RWPE2 (cell line): ENCODE results near the gene BATF2.
A peak's percentile ranks its signal among the peaks of the same experiment; 100 is the strongest.

ENCODE experiments used
- ATAC-seq: fragments of 200-7000 bp; cut with Tn5 transposase; 3 replicates; pipeline ENCODE4 v1.9.1; 2021; ENCODE audit warnings: low read depth
- DNase-seq: peaks from one replicate; pipeline ENCODE4 v3.0.0-alpha.2; 2020; ENCODE audit warnings: low spot score
- H3K27ac ChIP-seq: fragments of 450-650 bp; 2 replicates; pipeline ENCODE4 v1.5.1; 2017; ENCODE audit warnings: mild to moderate bottlenecking; ENCODE audit not compliant: poor library complexity, severe bottlenecking
- H3K27me3 ChIP-seq: fragments of 250-450 bp; sonication (Bioruptor Pico); 2 replicates; pipeline ENCODE4 v1.5.1; 2021; ENCODE audit warnings: mild to moderate bottlenecking, moderate library complexity; ENCODE audit not compliant: insufficient read depth, poor library complexity, severe bottlenecking
- H3K36me3 ChIP-seq: fragments of 250-450 bp; sonication (Bioruptor Pico); 2 replicates; pipeline ENCODE4 v1.5.1; 2020; ENCODE audit warnings: low read depth, mild to moderate bottlenecking, moderate library complexity
- H3K4me1 ChIP-seq: fragments of 250-450 bp; sonication (Bioruptor Pico); 2 replicates; pipeline ENCODE4 v1.5.1; 2021; ENCODE audit warnings: mild to moderate bottlenecking, moderate library complexity; ENCODE audit not compliant: insufficient read depth, poor library complexity, severe bottlenecking
- H3K4me3 ChIP-seq: fragments of 250-450 bp; sonication (Bioruptor Pico); 2 replicates; pipeline ENCODE4 v1.5.1; 2021; ENCODE audit warnings: mild to moderate bottlenecking, moderate library complexity; ENCODE audit not compliant: severe bottlenecking
- H3K9me3 ChIP-seq: fragments of 250-450 bp; sonication (Bioruptor Pico); 2 replicates; pipeline ENCODE4 v1.5.1; 2021; ENCODE audit warnings: mild to moderate bottlenecking, moderate library complexity; ENCODE audit not compliant: severe bottlenecking
- CTCF ChIP-seq: fragments of 450-650 bp; IDR thresholded peaks from one replicate; pipeline ENCODE4 v1.5.1; 2017; ENCODE audit warnings: mild to moderate bottlenecking, moderate library complexity; ENCODE audit not compliant: poor library complexity, severe bottlenecking

Gene BATF2

GRCh38 chr11:65040847-65041622 is 44.3 kb upstream of the BATF2 start, which contains the start of gene SAC3D1:
Gene SAC3D1, plus strand, starts transcription at chr11:65041210. Its CDS starts 83 bp downstream, at chr11:65041293.
- H3K36me3 ChIP-seq = peaks cover 22% of the 10 kb centered on the region; the same call in 1 of the 2 replicates
- no peaks in the 10 kb centered on the region for H3K9me3 ChIP-seq
- TF ChIP-seq CTCF = no peak
- peak within 1 kb of the TSS; percentile 68 for H3K27ac ChIP-seq
- DNase-seq (peak; percentile 96), ATAC-seq (peak; percentile 92)
- H3K27me3 ChIP-seq = no peaks in the 10 kb centered on the region
- H3K4me3 ChIP-seq = peak within 1 kb of the TSS; percentile 73
- H3K4me1 ChIP-seq = peaks cover 17% of the 10 kb centered on the region

- ATAC-seq (no peak), DNase-seq (no peak)
- H3K4me1 ChIP-seq = peaks cover 17% of the 10 kb centered on the region
- H3K4me3 ChIP-seq = peak overlapping the region; percentile 73
- no peak for TF ChIP-seq CTCF
- H3K36me3 ChIP-seq = peaks cover 22% of the 10 kb centered on the region; the same call in 1 of the 2 replicates
- no peaks in the 10 kb centered on the region for H3K27me3 ChIP-seq
- H3K9me3 ChIP-seq = no peaks in the 10 kb centered on the region
- peak overlapping the region; percentile 68 for H3K27ac ChIP-seq
Observed at GRCh38 chr11:65040520-65040846, 43.7 kb upstream of the BATF2 start.

- DNase-seq (no peak), ATAC-seq (no peak)
- TF ChIP-seq CTCF = no peak
- peaks cover 23% of the 10 kb centered on the region for H3K36me3 ChIP-seq
- H3K27me3 ChIP-seq = no peaks in the 10 kb centered on the region
- peaks cover 5% of the 10 kb centered on the region for H3K4me1 ChIP-seq
- H3K4me3 ChIP-seq = no peak overlapping the region
- H3K9me3 ChIP-seq = no peaks in the 10 kb centered on the region
- no peak overlapping the region for H3K27ac ChIP-seq
Observed at GRCh38 chr11:65036931-65037330, 40.2 kb upstream of the BATF2 start.

- no peaks in the 10 kb centered on the region for H3K9me3 ChIP-seq
- DNase-seq (no peak), ATAC-seq (no peak)
- peaks cover 23% of the 10 kb centered on the region for H3K36me3 ChIP-seq
- TF ChIP-seq CTCF = no peak
- H3K27me3 ChIP-seq = no peaks in the 10 kb centered on the region
- no peak overlapping the region for H3K4me3 ChIP-seq
- peaks cover 5% of the 10 kb centered on the region for H3K4me1 ChIP-seq
- H3K27ac ChIP-seq = no peak overlapping the region
Observed at GRCh38 chr11:65035579-65035978, 38.8 kb upstream of the BATF2 start.

GRCh38 chr11:65034423-65034822 is 37.7 kb upstream of the BATF2 start:
- no peak for ATAC-seq
- H3K9me3 ChIP-seq = no peaks in the 10 kb centered on the region
- no peak for DNase-seq

More at GRCh38 chr11:65034423-65034822, 37.7 kb upstream of the BATF2 start:
- TF ChIP-seq CTCF = no peak
- no peaks in the 10 kb centered on the region for H3K27me3 ChIP-seq
- no peak overlapping the region for H3K27ac ChIP-seq
- H3K36me3 ChIP-seq = peaks cover 23% of the 10 kb centered on the region
- no peak overlapping the region for H3K4me3 ChIP-seq
- no peaks in the 10 kb centered on the region for H3K4me1 ChIP-seq
